ENCODE results near the gene SLC44A5. TPM values are rescaled to one million over a fixed set of nuclear protein-coding genes. Genes with fewer than 3 reads are reported as not detected.

SLC44A5 gene
- polyA plus RNA-seq, 1 experiment, result 0.19 TPM

- H3K4me3 ChIP-seq (ENCODE audit: low read depth, low read length), result no peak overlapping the region
- DNase-seq (ENCODE audit: low read depth, low spot score), result no peak
- ChIA-PET POLR2A (no interaction called here), CTCF (no interaction called here)
- H3K27ac ChIP-seq (ENCODE audit: low read depth, low read length), result no peak overlapping the region
- H3K9me3 ChIP-seq (ENCODE audit: control insufficient read depth, insufficient read depth, low read length), result no peaks in the 10 kb centered on the region
- TF ChIP-seq CTCF (IDR thresholded peaks at IDR 0.05; ENCODE audit: low read depth, low read length), result no peak
- H3K27me3 ChIP-seq (ENCODE audit: control insufficient read depth, insufficient read depth, low read length), result no peaks in the 10 kb centered on the region
Observed at GRCh38 chr1:75528001-75528400, 82.9 kb downstream of the SLC44A5 start.

GRCh38 chr1:75522389-75522788 lies 88.5 kb downstream of the SLC44A5 start:
- H3K9me3 ChIP-seq (ENCODE audit: control insufficient read depth, insufficient read depth, low read length), result no peaks in the 10 kb centered on the region
- no peak overlapping the region for H3K27ac ChIP-seq (ENCODE audit: low read depth, low read length)
- CTCF ChIA-PET, result no interaction called here
- H3K4me3 ChIP-seq (ENCODE audit: low read depth, low read length), result no peak overlapping the region
- DNase-seq (ENCODE audit: low read depth, low spot score), result no peak
- no peak for TF ChIP-seq CTCF (IDR thresholded peaks at IDR 0.05; ENCODE audit: low read depth, low read length)
- no peaks in the 10 kb centered on the region for H3K27me3 ChIP-seq (ENCODE audit: control insufficient read depth, insufficient read depth, low read length)
- POLR2A ChIA-PET, result no interaction called here

- CTCF ChIA-PET, result no interaction called here
- H3K4me3 ChIP-seq (ENCODE audit: low read depth, low read length), result no peak overlapping the region
- H3K9me3 ChIP-seq (ENCODE audit: control insufficient read depth, insufficient read depth, low read length), result no peaks in the 10 kb centered on the region
- no peaks in the 10 kb centered on the region for H3K27me3 ChIP-seq (ENCODE audit: control insufficient read depth, insufficient read depth, low read length)
- POLR2A ChIA-PET, result no interaction called here
- TF ChIP-seq CTCF (IDR thresholded peaks at IDR 0.05; ENCODE audit: low read depth, low read length), result no peak
- no peak overlapping the region for H3K27ac ChIP-seq (ENCODE audit: low read depth, low read length)
- DNase-seq (ENCODE audit: low read depth, low spot score), result no peak
Observed at GRCh38 chr1:75521658-75522057, 89.3 kb downstream of the SLC44A5 start.

- Histone ChIP-seq H3K27me3 (ENCODE audit: control insufficient read depth, insufficient read depth, low read length) (no peaks in the 10 kb centered on the region), H3K27ac (ENCODE audit: low read depth, low read length) (no peak overlapping the region), H3K9me3 (ENCODE audit: control insufficient read depth, insufficient read depth, low read length) (no peaks in the 10 kb centered on the region), H3K4me3 (ENCODE audit: low read depth, low read length) (no peak overlapping the region)
- POLR2A ChIA-PET, result no interaction called here
- TF ChIP-seq CTCF (IDR thresholded peaks at IDR 0.05; ENCODE audit: low read depth, low read length), result no peak
- CTCF ChIA-PET, result no interaction called here
- DNase-seq (ENCODE audit: low read depth, low spot score), result no peak
Observed at GRCh38 chr1:75520862-75521475, 89.9 kb downstream of the SLC44A5 start.

GRCh38 chr1:75519651-75520427 lies 91.1 kb downstream of the SLC44A5 start:
- no peaks in the 10 kb centered on the region for H3K27me3 ChIP-seq (ENCODE audit: control insufficient read depth, insufficient read depth, low read length)
- no peak overlapping the region for H3K4me3 ChIP-seq (ENCODE audit: low read depth, low read length)
- H3K9me3 ChIP-seq (ENCODE audit: control insufficient read depth, insufficient read depth, low read length), result no peaks in the 10 kb centered on the region
- no peak for DNase-seq (ENCODE audit: low read depth, low spot score)
- TF ChIP-seq CTCF (IDR thresholded peaks at IDR 0.05; ENCODE audit: low read depth, low read length), result no peak
- ChIA-PET CTCF (no interaction called here), POLR2A (no interaction called here)
- H3K27ac ChIP-seq (ENCODE audit: low read depth, low read length), result no peak overlapping the region

Measured in AG04450 (cell line).